ENCODE results near the gene GMFB.

GMFB gene

GRCh38 chr14:54488646-54489317, at the start of gene GMFB:
Gene GMFB (minus strand): TSS chr14:54488980. CDS start chr14:54488927, 53 bp downstream.
- peak; percentile 61 for TF ChIP-seq CTCF (conservative IDR thresholded peaks at IDR 0.05; ENCODE audit: low read depth, low read length)
- DNase-seq (ENCODE audit: low read depth) = peak; percentile 94
- H3K4me3 ChIP-seq (ENCODE audit: low read depth, low read length) = peak within 1 kb of the TSS; percentile 92

GRCh38 chr14:54538055-54538454, 49.3 kb upstream of the GMFB start:
- H3K4me3 ChIP-seq (ENCODE audit: low read depth, low read length) = no peak overlapping the region
- TF ChIP-seq CTCF (conservative IDR thresholded peaks at IDR 0.05; ENCODE audit: low read depth, low read length) = no peak
- no peak for DNase-seq (ENCODE audit: low read depth)

GRCh38 chr14:54537651-54538050, 48.9 kb upstream of the GMFB start:
- no peak for DNase-seq (ENCODE audit: low read depth)
- TF ChIP-seq CTCF (conservative IDR thresholded peaks at IDR 0.05; ENCODE audit: low read depth, low read length) = no peak
- no peak overlapping the region for H3K4me3 ChIP-seq (ENCODE audit: low read depth, low read length)

GRCh38 chr14:54535646-54536045, 46.9 kb upstream of the GMFB start:
- DNase-seq (ENCODE audit: low read depth) = no peak
- TF ChIP-seq CTCF (conservative IDR thresholded peaks at IDR 0.05; ENCODE audit: low read depth, low read length) = no peak
- H3K4me3 ChIP-seq (ENCODE audit: low read depth, low read length) = no peak overlapping the region

GRCh38 chr14:54535126-54535525, 46.3 kb upstream of the GMFB start:
- TF ChIP-seq CTCF (conservative IDR thresholded peaks at IDR 0.05; ENCODE audit: low read depth, low read length) = no peak
- H3K4me3 ChIP-seq (ENCODE audit: low read depth, low read length) = no peak overlapping the region
- peak; percentile 13 for DNase-seq (ENCODE audit: low read depth)

- DNase-seq (ENCODE audit: low read depth) = no peak
- no peak overlapping the region for H3K4me3 ChIP-seq (ENCODE audit: low read depth, low read length)
- no peak for TF ChIP-seq CTCF (conservative IDR thresholded peaks at IDR 0.05; ENCODE audit: low read depth, low read length)
Measured at GRCh38 chr14:54533100-54533499, 44.3 kb upstream of the GMFB start.

All from choroid plexus epithelial cell (primary cell).